NB4 (cell line): ENCODE data around the gene KIAA0930.
"Not testable (repeated sequence)": the region's sequence is repeated elsewhere in the genome, so short reads cannot be mapped to it uniquely, and the experiment has no call there.

Source experiments
- DNase-seq: peaks from one replicate; pipeline ENCODE4 v3.0.0; 2010; ENCODE audit warnings: low read depth
- H3K4me3 ChIP-seq: one replicate; pipeline ENCODE4 v1.5.1; 2011; ENCODE audit warnings: mild to moderate bottlenecking, low read depth, low read length, moderate library complexity
- MYC ChIP-seq: IDR thresholded peaks from 2 replicates; pipeline ENCODE4 v1.6.1; 2011; ENCODE audit warnings: low read depth, low read length
- POLR2A ChIP-seq: IDR thresholded peaks from 2 replicates; pipeline ENCODE4 v1.6.1; 2011; ENCODE audit warnings: mild to moderate bottlenecking; ENCODE audit not compliant: insufficient read length; ENCODE audit errors: extremely low read depth
- TF ChIP-seq, protein P1 (sequence below): IDR thresholded peaks from one replicate; pipeline ENCODE4 v1.5.1; 2012; ENCODE audit warnings: low read depth, low read length
- TF ChIP-seq, protein P2 (sequence below): IDR thresholded peaks from 2 replicates; pipeline ENCODE4 v1.6.1; 2011; ENCODE audit warnings: low read depth, low read length

KIAA0930 gene

DNA sequence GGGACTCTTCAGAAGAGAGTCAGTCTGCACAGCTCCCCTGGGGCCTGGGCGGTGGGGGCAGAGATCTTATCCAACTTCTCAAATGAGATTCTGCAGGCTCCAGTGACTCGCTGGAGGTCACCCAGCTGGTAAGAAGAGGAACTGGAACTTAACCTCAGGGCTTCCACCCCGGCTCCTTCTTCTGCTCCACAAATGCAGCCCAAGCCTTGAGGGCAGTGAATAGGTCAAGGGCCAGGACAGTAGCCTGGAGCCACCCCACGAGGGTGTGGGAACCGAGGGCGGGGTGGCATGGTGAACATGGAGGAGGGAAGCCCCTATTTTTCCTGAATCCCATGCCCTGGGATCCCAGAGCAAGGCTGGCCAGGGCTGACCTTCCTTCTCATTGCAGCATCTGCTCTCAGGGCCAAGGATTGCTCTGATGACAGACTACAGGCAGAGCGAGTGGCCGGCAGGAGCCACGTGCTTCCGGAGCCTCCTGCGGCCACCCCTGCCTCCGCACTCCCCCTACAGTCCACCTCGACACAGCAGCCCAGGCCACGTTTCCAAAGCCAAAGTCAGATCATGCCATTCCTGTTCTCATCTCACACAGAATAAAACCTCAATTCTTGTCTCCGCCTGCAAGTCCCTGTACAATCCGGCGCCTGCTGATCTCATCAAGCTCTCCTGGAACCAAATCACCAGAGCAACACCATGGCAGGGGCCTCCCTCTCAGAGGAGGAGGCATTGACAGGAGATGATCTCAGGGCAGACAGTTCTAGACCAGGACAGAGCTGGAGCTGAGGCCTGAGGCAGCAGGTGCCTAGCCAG is 23.0 kb upstream of the KIAA0930 start:
- TF ChIP-seq, protein P1, sequence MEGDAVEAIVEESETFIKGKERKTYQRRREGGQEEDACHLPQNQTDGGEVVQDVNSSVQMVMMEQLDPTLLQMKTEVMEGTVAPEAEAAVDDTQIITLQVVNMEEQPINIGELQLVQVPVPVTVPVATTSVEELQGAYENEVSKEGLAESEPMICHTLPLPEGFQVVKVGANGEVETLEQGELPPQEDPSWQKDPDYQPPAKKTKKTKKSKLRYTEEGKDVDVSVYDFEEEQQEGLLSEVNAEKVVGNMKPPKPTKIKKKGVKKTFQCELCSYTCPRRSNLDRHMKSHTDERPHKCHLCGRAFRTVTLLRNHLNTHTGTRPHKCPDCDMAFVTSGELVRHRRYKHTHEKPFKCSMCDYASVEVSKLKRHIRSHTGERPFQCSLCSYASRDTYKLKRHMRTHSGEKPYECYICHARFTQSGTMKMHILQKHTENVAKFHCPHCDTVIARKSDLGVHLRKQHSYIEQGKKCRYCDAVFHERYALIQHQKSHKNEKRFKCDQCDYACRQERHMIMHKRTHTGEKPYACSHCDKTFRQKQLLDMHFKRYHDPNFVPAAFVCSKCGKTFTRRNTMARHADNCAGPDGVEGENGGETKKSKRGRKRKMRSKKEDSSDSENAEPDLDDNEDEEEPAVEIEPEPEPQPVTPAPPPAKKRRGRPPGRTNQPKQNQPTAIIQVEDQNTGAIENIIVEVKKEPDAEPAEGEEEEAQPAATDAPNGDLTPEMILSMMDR: peak; percentile 47
- TF ChIP-seq, protein P2, sequence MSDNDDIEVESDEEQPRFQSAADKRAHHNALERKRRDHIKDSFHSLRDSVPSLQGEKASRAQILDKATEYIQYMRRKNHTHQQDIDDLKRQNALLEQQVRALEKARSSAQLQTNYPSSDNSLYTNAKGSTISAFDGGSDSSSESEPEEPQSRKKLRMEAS: peak; percentile 99
- TF ChIP-seq POLR2A (no peak), MYC (peak; percentile 97)
- peak overlapping the region; percentile 16 for H3K4me3 ChIP-seq
- DNase-seq: peak; percentile 97

DNA sequence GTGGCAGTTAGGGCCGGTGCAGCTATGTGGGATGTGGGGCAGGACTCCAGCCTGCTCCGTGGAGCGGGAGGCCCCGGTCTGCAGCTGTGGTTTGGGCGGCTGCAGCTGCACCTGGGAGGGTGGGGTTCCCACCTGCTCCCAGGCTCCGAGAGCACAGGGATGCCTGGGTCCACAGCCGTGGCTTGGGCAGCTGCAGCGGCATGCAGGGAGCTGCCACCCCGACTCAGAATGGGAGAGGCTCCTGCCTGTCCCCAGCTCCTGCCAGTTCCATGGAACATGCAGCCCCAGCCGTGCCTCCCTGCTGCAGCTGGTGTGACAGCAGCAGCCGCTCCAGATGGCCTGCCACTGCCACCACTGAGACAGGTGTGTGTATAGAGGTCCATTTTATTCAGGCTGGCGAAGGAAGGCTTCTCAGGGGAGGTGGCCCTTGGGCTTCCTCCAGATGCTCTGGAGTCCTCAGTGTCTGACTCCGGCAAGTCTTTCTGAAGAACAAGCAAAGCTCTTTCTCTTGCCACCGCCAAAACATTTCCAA is 22.3 kb upstream of the KIAA0930 start:
- TF ChIP-seq POLR2A: no peak
- TF ChIP-seq, protein P2: no peak
- TF ChIP-seq, protein P1: no peak
- no peak for TF ChIP-seq MYC
- H3K4me3 ChIP-seq: no peak overlapping the region
- DNase-seq: no peak

DNA sequence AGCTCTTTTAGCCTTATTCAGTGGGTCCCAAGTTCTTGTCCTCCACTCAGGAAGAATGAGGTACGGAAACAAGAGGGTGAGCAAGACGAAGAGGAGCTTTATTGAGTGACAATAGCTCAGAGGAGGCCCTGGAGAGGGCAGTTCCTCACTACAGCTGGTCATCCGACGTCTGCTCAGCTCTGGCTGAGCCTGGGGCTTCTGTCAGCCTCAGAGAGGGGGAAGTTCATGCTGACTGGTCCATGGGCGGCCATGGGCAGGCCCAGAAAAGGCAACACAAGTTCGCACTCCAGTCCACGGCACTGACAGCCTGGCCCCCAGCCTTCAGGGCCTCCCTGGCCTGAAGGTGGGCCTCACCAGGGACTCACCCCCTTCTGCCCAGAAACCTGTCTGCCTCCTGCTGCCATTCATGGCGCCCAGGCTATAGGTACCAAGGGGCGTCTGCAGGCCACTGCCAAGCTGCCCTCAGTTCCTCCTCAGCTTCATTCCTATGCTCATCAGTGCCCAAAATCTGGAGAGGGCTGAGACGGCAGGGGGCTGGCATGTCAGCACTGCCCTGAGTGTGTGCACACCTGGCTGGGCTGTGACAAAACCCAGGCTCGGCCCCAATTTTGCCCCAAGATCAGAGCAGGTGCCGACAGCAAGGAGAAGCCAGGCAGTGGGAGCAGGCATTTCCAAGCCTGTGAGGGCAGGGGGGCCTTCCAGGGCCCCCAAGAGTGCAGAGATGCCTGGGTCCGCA is 21.7 kb upstream of the KIAA0930 start:
- peak; percentile 53 for DNase-seq
- H3K4me3 ChIP-seq: no peak overlapping the region
- TF ChIP-seq MYC: no peak
- TF ChIP-seq, protein P1: no peak

DNA sequence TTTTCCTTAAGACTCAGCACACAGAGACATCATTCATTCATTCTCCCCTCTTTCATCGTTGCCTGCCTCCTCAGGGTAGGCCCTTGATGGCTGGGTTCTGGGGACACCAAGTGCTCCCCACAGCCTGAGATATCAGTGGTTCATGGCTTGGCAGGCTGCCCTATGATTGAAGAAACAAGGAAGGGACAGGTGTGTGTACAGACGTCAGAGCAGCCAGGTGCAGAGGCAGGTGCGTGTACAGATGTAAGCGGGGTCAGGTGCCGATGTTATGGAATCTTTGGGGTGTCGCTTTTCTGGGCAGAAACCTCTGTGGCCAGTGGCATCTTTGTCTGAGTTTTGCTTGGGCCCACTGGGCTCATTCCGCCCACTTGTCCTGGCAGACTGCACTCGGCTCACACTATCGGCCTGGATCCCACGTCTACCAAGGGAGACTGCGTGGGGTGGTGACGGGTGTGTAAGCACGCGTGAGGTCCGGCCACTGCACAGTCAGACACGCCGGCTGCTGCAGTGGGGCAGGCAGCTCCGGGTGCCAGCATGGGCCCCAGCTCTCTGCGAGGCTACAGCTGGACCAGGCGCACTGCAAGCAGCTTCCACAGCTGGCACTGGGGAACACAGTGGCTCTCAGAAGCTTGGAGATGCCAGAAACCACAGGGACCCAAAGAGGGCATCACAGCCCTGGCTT is 20.9 kb upstream of the KIAA0930 start:
- DNase-seq: no peak
- no peak overlapping the region for H3K4me3 ChIP-seq
- TF ChIP-seq POLR2A (no peak), MYC (no peak)

DNA sequence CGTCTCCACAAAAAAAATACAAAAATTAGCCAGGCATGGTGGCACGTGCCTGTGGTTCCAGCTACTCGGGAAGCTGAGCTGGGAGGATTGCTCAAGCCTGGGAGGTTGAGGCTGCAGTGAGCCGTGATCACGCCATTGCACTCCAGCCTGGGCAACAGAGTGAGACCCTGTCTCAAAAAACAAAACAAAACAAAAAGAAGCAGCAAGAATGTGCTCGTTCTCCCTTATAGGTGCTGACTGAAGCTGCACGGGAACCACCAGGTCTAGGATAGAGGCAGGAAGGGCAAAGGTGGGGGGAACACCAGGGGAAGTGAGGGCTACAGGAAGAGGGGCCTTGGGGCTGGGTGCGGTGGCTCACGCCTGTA is 19.7 kb upstream of the KIAA0930 start:
- not testable (repeated sequence) for DNase-seq, H3K4me3 ChIP-seq

DNA sequence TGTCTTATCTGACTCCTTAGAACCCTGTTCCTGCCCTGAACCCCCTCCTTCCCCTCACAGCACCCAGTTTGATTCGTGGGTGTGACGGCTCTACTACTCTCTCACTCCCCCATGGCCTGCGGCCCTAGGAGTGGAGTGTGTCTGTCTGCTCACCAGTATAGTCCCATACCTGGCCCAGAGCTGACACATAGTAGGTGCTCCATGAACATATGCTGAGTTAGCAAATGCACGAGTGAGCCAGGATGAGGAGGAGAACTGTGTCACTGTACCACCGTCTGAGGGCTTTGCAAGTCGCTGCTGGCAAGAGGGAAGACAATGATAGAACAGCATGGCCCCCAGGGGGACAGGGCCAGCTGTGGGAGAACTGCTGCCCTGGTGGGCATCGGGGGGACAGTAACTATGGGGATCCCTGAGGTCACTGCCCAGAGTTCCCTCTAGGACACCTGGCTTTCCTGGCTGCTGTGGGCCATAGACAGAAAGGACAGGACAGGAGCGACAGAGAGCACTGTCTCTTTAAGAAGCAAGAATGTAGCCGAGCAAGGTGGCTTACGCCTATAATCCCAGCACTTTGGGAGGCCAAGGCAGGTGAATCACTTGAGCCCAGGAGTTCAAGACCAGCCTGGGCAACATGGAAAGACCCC is 19.2 kb upstream of the KIAA0930 start:
- no peak for DNase-seq
- no peak overlapping the region for H3K4me3 ChIP-seq
- TF ChIP-seq, protein P2: no peak
- TF ChIP-seq POLR2A (no peak), MYC (no peak)
- TF ChIP-seq, protein P1: no peak

DNA sequence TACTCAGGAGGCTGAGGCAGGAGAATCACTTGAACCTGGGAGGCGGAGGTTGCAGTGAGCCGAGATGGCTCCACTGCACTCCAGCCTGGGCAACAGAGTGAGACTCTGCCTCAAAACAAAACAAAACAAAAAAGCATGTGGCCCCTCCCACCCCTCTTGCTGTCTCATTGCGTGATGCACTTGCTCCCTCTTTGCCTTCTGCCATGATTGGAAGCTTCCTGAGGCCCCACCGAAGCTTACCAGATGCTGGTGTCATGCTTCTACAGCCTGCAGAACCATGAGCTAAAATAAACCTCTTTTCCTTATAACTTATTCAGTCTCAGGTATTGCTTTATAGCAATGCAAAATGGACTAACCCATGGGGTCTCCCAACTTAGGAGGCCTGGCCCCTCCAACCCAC is 17.2 kb upstream of the KIAA0930 start:
- not testable (repeated sequence) for DNase-seq

More for the DNA sequence above, 17.2 kb upstream of the KIAA0930 start:
- H3K4me3 ChIP-seq: not testable (repeated sequence)
